G401 (cell line): ENCODE measurements around the gene DGKG. TPM values are rescaled to one million over a fixed set of nuclear protein-coding genes. Genes with fewer than 3 reads are reported as not detected.

Experiments used
- DNase-seq: peaks from one replicate; pipeline ENCODE4 v3.0.0-alpha.2; 2015; ENCODE audit warnings: low spot score
- in situ Hi-C: cut with HindIII; loops from 2 replicates; pipeline ENCODE4 v1.10.0; 2016; ENCODE audit warnings: low sequenced_read_pairs, mixed read lengths
- total RNA-seq: library from RNA; depleted of rRNA; stranded (reverse); fragments of >200 nt; shearing (Covaris generic); gene quantifications from 2 replicates; pipeline ENCODE4 v1.2.3, GENCODE V29; 2014; rRNA removed

The DGKG gene
- total RNA-seq, result not detected in 2 replicates

DNA sequence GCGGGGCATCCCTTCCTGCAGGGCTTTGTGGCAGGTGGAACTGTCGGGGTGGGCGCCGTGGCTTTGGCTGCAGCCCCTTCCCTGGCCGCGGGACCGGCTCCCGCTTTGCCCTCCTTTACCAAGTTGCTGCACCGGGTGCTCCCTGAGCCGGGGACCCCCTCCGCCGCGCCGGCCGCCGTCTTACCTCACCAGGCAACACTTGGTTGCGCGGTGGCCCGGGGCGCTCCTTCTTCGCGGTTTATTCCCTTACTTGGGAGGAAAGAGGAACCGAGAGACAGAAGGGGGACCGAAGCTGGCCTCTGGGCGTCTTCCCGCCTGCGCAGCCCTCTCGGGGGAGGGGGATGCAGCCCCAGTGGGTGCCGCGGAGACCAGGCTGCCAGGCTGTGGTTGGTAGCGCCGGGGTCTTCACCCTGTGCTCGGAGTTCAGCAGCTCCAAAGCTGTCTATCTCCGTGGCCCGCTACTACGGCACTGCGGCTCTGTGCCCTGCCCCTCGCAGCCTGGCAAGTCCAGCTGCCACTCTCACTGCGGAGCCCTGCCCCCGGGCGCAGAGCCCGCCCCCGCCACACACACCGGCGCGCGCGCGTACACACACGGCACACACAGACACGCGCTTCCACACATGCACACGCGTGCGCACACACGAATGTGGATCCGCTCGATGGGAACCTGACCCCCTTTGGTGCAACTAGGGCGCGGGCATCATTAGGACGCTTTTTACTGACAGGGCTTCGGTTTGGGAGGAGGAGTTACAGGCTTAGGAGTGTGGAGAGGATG lies at the start of gene DGKG:
DGKG (minus strand) TSS at position 473 of the 775 bp plus-strand sequence. CDS start 41,775 bp downstream, outside the sequence.
- DNase-seq, result peak; percentile 88
- in situ Hi-C loops, result no loop called here

DNA sequence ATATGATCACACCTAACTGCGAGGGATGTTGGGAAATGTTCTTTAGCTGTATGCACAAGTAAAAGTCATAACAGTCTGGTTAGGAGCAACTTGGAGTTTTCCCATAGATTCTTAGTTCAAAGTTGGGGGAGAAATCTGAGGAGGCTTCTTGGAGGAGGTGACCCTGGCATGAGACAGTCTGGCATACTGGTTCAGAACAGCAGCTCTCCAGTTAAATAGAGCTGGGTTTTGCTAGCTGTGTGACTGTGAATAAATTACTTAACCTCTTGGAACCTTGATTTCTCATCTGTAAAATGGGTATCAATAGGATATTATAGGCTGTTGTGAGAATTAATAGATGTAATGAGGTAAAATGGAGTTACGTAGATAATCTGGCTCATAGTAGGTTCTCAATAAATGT lies 49.1 kb upstream of the DGKG start:
- no peak for DNase-seq
- in situ Hi-C loops, result no loop called here

DNA sequence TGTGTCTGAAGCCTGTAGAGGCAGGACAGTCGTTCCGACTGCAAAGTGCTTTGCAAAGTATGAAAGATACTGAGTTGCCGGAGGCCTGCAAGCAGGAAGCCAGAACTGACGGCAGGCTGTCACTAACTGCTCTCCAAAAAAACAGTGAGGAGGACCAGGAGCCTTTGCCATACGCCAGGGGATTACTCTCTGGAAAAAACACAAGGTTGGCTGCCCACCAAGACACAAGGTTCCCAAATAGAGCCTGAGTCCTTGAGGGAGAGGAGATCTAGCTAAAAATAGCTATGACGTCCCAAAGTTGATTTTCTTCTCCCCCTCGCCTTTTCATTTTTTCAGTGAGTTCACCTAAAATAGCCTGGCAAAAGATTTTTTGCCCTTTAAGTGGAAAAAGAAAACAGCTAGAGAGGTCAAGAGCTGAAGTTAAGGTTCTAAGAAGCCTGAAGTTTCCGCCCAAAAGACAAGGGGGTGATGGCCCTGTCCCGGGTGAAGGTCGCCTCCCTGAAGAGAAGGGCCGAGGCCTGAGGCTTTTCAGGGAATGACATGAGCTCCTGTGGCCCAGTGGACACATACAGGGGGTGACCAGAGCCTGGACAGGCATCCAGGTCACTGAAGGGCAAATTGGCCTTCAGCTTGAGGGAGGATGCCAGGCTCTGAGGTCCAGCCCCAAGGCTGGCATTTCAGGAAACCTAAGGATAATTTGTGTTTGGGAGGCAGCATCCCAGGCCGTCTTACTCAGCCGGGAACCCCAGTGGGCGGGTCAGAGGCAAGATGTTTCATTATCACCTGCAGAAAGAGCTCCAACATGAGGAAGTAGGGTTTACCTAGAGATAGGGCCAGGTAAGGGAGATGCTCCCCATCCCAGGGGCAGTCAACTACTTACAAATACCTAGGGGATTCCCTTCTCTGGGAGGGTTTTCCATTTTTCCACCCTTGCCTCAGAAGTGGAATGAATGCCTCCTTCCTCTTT lies 44.9 kb upstream of the DGKG start:
- in situ Hi-C loops, result no loop called here
- peak; percentile 94 for DNase-seq

DNA sequence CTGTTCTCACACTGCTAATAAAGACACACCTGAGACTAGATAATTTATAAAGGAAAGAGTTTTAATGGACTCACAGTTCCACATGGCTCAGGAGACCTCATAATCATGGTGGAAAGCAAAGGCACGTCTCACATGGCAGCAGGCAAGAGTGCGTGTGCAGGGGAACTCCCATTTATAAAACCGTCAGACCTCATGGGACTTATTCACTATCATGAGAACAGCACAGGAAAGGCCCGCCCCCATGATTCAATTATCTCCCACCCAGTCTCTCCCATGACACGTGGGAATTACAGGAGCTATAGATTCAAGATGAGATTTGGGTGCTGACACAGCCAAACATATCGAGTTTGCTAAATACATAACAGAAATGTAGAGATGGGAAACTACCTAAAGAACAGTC lies 39.5 kb upstream of the DGKG start:
- in situ Hi-C loops, result no loop called here

DNA sequence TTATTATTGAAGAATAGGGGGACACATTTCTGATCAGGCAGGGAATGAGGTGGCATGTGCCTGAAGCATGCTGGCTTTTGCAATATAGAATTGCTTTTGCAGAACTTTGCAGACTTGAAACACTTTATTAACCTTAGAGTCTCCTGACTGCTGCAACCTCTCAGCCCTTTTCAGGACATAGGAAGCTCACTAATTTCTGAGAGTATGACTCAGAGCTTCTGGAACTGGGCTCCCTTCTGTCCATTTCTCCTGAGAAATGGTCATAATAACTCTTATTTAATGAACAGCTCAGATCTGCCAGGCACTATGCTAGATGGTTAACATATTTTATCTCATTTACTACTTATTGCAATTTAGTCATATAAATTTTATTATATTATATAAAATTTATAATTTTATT lies 38.6 kb upstream of the DGKG start:
- DNase-seq, result no peak
- in situ Hi-C loops, result no loop called here

More for the DNA sequence above, 39.5 kb upstream of the DGKG start:
- DNase-seq, result no peak

DNA sequence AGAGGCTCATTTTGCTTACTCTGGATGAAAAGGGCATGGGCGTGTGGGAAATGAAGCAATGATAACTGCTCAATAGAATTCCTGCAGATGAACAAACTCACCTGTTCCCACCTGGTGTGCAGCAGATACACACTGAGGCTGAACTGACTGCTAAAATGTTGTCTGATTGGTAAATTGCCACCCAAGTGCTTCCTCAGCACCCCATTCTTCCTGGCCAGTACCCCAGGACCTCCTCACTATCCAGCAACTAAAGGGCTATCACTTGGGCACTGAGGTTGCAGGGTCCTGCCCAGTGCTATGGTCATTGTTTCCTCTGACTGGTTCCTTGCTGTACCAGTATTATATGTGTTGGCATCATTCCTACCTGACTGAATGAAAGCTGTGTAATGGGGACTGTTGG lies 38.0 kb upstream of the DGKG start:
- DNase-seq, result no peak
- in situ Hi-C loops, result no loop called here

DNA sequence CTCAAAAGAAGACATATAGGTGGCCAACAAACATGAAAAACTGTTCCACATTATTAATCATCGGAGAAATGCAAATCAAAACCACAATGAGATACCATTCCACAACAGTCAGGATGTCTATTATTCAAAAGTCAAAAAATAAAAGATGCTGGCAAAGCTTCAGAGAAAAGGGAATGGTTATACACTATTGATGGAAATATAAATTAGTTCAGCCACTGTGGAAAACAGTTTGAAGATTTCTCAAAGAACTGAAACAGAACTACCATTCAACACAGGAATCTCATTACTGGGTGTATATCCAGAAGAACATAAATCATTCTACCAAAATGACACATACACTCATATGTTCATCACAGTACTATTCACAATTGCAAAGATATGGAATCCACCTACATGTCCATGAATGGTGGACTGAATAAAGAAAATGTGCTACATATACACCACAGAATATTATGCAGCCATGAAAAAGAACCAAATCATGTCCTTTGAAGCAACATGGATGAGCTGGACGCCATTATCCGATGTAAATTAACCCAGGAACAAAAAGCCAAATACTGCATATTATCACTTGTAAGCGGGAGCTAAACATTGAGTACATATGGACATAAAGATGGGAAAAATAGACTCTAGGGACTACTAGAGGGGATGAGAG lies 32.7 kb upstream of the DGKG start:
- in situ Hi-C loops, result no loop called here
- no peak for DNase-seq

DNA sequence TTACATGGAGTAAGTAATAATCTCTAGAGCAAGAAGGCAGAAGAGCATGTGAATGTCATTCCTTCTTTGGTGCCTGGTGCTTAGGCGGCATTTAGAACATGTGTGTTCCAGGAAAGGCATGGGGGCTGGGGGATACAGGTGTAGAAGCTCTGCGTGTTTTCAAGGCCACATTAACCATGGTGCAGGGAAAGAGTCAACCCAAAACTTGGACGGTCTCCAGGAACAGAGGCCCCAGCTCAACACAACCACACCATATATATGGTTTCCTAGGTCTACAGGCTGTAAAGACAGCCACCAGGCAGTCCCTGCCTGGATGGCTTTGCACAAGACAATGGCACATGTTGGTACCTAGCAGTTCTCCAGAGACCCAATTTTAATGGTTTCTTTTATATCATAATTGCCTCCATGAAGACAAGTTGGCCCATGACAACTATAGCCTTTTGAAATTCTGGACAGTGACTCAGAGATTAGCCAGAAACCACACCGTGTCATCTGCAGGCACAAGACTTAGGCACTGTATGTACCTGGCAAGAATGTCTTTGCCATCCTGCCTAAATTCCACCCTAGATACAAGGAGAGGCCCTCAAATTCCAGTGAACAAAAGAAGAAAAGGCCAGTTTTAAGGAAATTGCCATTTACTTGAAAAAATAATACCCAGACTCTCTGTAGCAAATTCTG lies 25.0 kb upstream of the DGKG start:
- DNase-seq, result no peak
- in situ Hi-C loops, result no loop called here

DNA sequence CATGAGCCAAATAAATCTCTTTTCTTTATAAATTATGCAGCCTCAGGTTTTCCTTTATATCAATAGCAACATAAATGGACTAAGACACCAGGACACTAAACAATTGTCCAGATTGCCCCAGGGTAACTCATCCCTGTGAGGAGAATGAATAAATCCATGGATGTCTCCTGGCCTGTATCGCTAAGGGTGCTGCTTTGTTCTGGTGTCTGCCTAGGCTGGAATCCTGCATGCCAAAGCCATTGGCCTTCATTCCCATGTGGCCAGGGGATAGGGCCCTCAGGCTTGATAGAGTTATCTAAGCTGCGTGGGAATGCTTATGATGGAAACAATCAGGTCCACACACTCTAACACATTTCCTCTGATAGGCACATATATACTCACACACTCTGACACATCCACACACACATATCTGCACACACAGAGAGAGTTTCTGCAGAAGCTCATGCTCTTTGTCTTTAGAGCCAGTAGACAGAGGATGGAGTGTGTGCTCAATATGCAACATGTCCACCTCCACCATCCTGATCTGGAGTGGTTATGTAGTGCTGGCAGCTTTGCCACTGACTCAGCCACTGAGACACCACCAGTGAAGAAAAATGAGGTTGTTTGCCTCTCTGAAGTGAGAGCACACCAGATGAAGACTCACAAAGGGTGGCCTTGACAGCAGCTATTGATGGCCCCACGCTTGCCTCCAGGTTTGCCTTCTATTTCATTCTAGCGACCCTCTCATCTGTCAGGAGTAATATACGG lies 24.0 kb upstream of the DGKG start:
- no peak for DNase-seq
- in situ Hi-C loops, result no loop called here

DNA sequence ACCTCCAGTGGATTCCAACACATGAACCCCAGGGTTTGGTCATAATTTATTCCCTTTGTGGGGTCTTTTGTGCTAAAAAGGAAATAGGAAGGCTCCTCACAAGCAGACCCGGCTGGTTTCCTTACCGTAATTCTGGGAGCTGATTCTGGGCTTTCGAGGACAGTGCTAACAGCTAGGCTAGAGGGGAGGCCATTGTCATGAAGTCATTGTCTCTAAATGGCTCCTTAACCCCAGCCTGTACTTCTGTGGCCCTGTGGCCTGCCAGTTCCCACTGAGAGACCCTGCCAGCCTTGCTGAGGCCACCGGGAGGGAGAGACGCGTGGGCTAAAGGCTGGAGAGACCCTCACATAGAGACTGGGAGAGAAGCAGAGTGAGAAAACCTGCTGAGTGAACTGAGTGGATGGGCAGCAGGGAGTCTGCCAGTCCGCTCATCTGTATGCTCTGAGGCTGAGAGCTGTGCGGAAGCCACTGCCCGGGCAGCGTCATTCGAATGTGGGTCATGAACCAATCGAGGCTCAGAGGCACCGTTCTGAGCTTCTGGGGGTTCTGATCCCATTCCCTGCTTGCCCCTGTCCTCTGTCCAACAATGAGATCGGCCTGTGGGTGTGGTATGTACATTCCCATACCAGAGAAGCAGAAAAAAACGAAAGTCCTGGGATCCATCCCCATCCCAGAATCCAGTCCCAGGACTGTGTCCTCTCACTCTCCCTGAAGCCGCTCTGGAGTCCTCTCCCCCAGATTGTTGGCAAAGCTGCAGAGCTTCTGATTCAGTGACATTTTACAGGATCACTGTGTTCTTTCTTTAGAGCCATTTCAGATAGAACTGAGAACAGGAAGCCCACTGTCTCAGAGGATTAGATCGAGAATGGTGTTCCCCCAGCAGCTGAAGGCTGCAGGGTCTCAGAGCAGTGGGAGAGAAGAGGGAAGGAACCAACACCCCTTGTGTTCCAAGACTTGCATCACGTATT lies 21.3 kb upstream of the DGKG start:
- in situ Hi-C loops, result no loop called here
- DNase-seq, result peak; percentile 28

DNA sequence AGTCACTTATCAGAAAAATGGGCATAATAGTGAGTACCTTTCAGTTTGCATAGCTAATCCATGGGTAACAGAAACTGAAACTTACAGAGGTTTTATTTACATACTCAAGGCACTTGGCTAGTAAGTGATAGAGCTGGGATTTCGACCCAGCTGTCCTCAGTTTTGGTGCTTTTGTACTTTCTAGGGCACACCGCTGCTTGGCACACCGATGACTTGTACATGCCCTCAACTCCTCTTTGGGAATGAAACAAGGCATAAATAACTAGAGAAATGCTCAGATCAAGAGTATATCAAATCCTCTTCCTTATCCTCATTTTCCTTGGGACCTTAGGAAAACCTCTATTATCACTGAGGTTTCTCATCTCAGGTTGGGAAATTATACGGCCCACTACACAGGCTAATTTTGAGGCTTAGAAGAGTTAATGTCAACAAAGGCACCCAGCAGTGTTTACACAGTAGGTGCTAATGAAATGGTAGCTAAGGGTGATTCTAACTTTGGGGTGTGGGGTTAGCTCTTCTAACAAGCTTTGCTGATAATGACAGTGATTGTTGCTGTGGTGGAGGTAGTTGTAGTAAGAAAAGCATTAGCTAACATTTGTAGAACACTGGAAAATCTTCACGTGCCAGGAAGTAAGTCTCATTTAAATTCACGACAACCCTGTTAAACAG lies 20.3 kb upstream of the DGKG start:
- in situ Hi-C loops, result no loop called here
- DNase-seq, result no peak

DNA sequence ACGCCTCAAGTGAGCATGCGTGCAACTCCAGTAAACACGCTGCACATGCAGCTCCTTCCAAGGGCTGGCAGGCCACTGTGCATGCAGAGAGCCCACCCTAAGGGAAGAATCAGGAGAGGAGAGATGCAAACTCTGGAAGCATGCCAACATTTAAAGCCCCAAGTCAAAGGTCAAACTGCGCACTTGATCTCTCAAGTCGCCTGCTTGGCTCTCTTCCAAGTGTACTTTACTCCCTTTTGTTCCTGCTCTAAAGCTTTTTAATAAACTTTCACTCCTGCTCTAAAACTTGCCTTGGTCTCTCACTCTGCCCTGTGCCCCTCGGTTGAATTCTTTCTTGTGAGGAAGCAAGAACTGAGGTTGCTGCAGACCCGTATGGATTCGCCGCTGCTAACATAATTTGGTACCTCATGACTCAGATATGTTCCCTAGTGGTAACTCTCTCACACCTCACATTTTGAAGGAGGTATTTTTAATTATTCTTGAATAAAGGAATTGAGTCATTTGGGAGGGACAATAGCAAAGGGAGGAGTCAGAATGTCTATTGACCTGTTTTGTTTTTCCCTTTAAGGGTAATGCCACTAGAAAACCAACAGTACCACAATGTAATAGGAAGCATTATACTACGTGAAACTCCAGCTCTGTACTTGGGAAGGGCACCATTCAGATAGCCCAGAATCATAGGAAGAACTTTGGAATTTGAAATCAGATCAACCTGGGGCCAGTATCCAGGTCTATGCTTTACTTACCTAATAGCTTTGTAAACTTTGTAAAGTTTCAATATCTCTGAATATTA lies 19.6 kb upstream of the DGKG start:
- in situ Hi-C loops, result no loop called here
- DNase-seq, result no peak

DNA sequence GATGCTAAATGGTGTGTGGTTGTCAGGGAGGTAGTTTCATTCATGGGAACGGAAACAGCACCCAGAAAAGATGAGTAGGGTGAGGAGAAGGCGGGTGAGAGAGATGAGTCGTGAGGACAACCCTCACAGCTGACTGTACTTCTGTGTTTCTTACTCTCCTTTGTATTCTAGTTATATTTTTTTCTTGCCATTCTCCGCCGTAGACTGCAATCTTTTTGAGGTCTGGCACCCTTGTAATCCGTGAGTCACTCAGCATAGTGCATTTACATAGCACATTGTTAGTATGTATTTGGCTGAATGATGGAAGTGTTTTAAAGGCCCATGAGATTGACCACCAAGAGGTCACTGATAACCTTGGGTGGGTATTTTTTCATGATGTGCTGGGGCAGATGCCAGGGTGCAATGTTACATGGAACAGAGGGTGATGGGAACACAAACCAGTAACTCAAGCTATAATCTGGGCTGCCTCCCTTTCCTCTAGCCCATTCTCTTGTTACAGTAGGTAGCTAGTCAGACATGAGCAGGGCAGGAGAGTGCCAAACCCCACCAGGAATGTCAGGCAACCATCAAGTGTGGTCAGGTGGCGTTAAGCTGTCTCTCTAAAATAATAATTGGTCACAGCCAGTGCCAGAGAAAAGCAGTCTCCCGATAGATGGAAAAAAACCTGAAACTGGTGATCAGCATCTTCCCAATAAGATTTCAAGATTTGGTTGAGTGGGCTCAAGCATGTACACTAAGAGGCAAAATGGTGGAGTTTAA lies 18.8 kb upstream of the DGKG start:
- in situ Hi-C loops, result no loop called here
- no peak for DNase-seq

DNA sequence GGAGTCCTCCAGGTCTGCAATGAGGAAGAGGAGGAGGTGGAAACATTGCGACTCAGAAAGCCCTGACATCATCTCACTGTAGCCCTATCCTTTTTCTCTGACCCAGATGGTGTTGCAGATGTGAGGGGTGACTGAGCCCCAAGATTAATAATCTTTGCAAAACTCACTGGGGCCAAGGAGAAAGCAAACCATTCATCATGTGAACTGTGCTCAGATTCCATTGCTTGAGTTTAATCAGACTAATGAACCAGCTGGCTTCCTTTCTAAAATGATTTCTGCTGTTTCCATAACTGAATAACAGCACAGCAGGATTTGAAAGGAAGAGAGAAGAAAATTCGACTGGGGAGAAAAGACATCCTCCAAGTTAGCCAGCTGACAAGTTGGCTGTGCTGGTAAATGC lies 13.4 kb upstream of the DGKG start:
- no peak for DNase-seq
- in situ Hi-C loops, result no loop called here

DNA sequence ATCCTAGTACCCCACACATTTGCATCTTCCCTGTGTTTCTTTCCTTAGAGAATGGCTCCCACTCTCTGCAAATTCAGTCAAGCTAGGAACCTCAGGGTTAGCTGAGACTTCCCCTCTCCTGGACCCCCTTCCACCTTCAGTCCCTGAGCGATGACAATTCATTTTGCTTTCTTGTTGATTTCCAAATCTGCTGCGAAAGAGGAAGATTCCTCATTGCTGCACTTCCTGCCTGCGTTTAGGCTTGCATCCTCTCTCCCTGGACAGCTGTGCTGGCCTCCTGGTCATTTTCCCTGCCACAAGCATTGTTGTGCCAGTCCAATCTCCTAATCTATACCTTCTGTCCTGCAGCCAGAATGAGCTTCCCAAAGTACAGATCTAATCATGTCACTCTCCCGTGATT lies 12.3 kb upstream of the DGKG start:
- in situ Hi-C loops, result no loop called here
- DNase-seq, result no peak

DNA sequence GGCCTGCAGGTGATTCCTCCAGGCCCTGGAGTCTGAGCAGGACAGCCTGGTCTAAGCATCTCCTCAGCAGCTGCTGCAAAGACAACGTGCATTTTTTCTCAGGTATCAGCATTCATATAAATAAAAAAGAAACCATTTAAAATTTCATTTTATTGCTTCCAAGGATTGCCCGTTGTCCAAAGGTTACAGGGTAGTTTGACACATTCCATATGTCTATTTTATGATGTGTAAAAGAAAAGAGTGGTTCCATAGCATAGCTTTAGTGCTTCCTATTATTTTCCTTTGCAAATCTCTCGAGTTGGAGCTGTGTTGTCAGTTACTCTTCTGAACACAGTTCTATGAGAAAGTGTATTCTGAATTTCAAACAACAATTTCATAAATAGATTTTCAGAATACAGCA lies 7.2 kb upstream of the DGKG start:
- in situ Hi-C loops, result no loop called here
- DNase-seq, result no peak
